ENCODE data around the gene PARD3. TPM values are rescaled to one million over a fixed set of nuclear protein-coding genes. Genes with fewer than 3 reads are reported as not detected.
A peak's percentile ranks its signal among the peaks of the same experiment; 100 is the strongest.

The PARD3 gene
- total RNA-seq, 1 experiment from 2014 or later: 51.7 TPM

GRCh38 chr10:34474009-34474376 is 341.1 kb downstream of the PARD3 start:
- DNase-seq (ENCODE audit: low read depth): peak; percentile 49

GRCh38 chr10:34473174-34474008 is 341.7 kb downstream of the PARD3 start:
- DNase-seq (ENCODE audit: low read depth): peak; percentile 58

GRCh38 chr10:34470307-34470706 is 344.8 kb downstream of the PARD3 start:
- DNase-seq (ENCODE audit: low read depth): no peak

- no peak for DNase-seq (ENCODE audit: low read depth)
These were observed 345.6 kb downstream of the PARD3 start for GRCh38 chr10:34469446-34469845.

- no peak for DNase-seq (ENCODE audit: low read depth)
These were observed 347.2 kb downstream of the PARD3 start for GRCh38 chr10:34467902-34468301.

- no peak for DNase-seq (ENCODE audit: low read depth)
These were observed 347.7 kb downstream of the PARD3 start for GRCh38 chr10:34467364-34467763.

GRCh38 chr10:34465678-34466077 is 349.4 kb downstream of the PARD3 start:
- no peak for DNase-seq (ENCODE audit: low read depth)

GRCh38 chr10:34464591-34464990 is 350.5 kb downstream of the PARD3 start:
- DNase-seq (ENCODE audit: low read depth): no peak

- DNase-seq (ENCODE audit: low read depth): no peak
These were observed 351.1 kb downstream of the PARD3 start for GRCh38 chr10:34464000-34464399.

- DNase-seq (ENCODE audit: low read depth): no peak
These were observed 352.1 kb downstream of the PARD3 start for GRCh38 chr10:34462993-34463392.

- no peak for DNase-seq (ENCODE audit: low read depth)
These were observed 353.0 kb downstream of the PARD3 start for GRCh38 chr10:34462056-34462455.

- no peak for DNase-seq (ENCODE audit: low read depth)
These were observed 360.4 kb downstream of the PARD3 start for GRCh38 chr10:34454590-34455261.

GRCh38 chr10:34449836-34450235 is 365.3 kb downstream of the PARD3 start:
- peak; percentile 16 for DNase-seq (ENCODE audit: low read depth)

GRCh38 chr10:34446049-34446448 is 369.0 kb downstream of the PARD3 start:
- no peak for DNase-seq (ENCODE audit: low read depth)

GRCh38 chr10:34444223-34445183 is 370.6 kb downstream of the PARD3 start:
- no peak for DNase-seq (ENCODE audit: low read depth)

GRCh38 chr10:34439386-34439785 is 375.7 kb downstream of the PARD3 start:
- DNase-seq (ENCODE audit: low read depth): peak; percentile 10

- DNase-seq (ENCODE audit: low read depth): no peak
These were observed 376.4 kb downstream of the PARD3 start for GRCh38 chr10:34438741-34439140.

GRCh38 chr10:34437906-34438305 is 377.2 kb downstream of the PARD3 start:
- DNase-seq (ENCODE audit: low read depth): no peak

- peak; percentile 81 for DNase-seq (ENCODE audit: low read depth)
These were observed 380.9 kb downstream of the PARD3 start for GRCh38 chr10:34434119-34434594.

- peak; percentile 62 for DNase-seq (ENCODE audit: low read depth)
These were observed 381.6 kb downstream of the PARD3 start for GRCh38 chr10:34433241-34434076.

GRCh38 chr10:34432589-34432988 is 382.5 kb downstream of the PARD3 start:
- DNase-seq (ENCODE audit: low read depth): no peak
